WTC11 (cell line): ENCODE data around the gene ADORA1. TPM values are rescaled to one million over a fixed set of nuclear protein-coding genes. Genes with fewer than 3 reads are reported as not detected.

Experiments used
- ATAC-seq: fragments of 200-7000 bp; cut with Tn5 transposase; 2 replicates; pipeline ENCODE4 v1.10.0; 2021; ENCODE audit warnings: mild to moderate bottlenecking, moderate library complexity
- CTCF ChIA-PET: fragments of 300-600 bp; sonication (Branson Sonifier 250); formaldehyde crosslinking; loops from one replicate; lab custom pipeline; 2021; ENCODE audit warnings: antibody characterized with exemption; lab: Charles Lee
- POLR2A ChIA-PET: fragments of 350-600 bp; sonication (Branson Sonifier 250); formaldehyde crosslinking; loops from one replicate; lab custom pipeline; 2021; ENCODE audit warnings: antibody characterized with exemption; lab: Charles Lee
- DNase-seq: peaks from one replicate; pipeline ENCODE4 v3.0.0; 2021; ENCODE audit warnings: low spot score
- H3K27ac Mint-ChIP-seq: 2 replicates; pipeline ENCODE4 v1.8.0; 2021; ENCODE audit warnings: mixed read lengths
- H3K27me3 Mint-ChIP-seq: 2 replicates; pipeline ENCODE4 v1.8.0; 2021; ENCODE audit warnings: low read depth, mild to moderate bottlenecking, moderate library complexity, mixed read lengths
- H3K36me3 Mint-ChIP-seq: 2 replicates; pipeline ENCODE4 v1.8.0; 2021; ENCODE audit warnings: mixed read lengths
- H3K4me1 Mint-ChIP-seq: 2 replicates; pipeline ENCODE4 v1.8.0; 2022; ENCODE audit warnings: mixed read lengths
- H3K4me3 Mint-ChIP-seq: 2 replicates; pipeline ENCODE4 v1.8.0; 2021; ENCODE audit warnings: mild to moderate bottlenecking, moderate library complexity, mixed read lengths
- H3K9me3 Mint-ChIP-seq: 2 replicates; pipeline ENCODE4 v1.8.0; 2021; ENCODE audit warnings: mixed read lengths
- ARID4B ChIP-seq: sonication (generic); formaldehyde crosslinking; IDR thresholded peaks from 2 replicates; pipeline ENCODE4 v1.8.0; 2023; ENCODE audit warnings: missing genetic modification reagents, mild to moderate bottlenecking, borderline replicate concordance
- ATF3 ChIP-seq: sonication (generic); formaldehyde crosslinking; conservative IDR thresholded peaks from 2 replicates; pipeline ENCODE4 v1.8.1; 2022; ENCODE audit warnings: mild to moderate bottlenecking, missing genetic modification reagents
- ATF6 ChIP-seq: sonication (generic); formaldehyde crosslinking; IDR thresholded peaks from 2 replicates; pipeline ENCODE4 v1.8.1; 2023; ENCODE audit warnings: mild to moderate bottlenecking, missing genetic modification reagents
- E2F1 ChIP-seq: sonication (generic); formaldehyde crosslinking; IDR thresholded peaks from 2 replicates; pipeline ENCODE4 v1.8.0; 2022; ENCODE audit warnings: mild to moderate bottlenecking, missing genetic modification reagents
- GABPB1 ChIP-seq: sonication (generic); formaldehyde crosslinking; IDR thresholded peaks from 2 replicates; pipeline ENCODE4 v1.8.1; 2023; ENCODE audit warnings: mild to moderate bottlenecking, missing genetic modification reagents
- GRHL2 ChIP-seq: fragments of 250-450 bp; sonication (Bioruptor Pico); IDR thresholded peaks from 2 replicates; pipeline ENCODE4 v1.8.0; 2022; ENCODE audit warnings: mild to moderate bottlenecking, moderate library complexity; ENCODE audit not compliant: insufficient replicate concordance, severe bottlenecking
- GTF2I ChIP-seq: fragments of 250-450 bp; sonication (Bioruptor Pico); conservative IDR thresholded peaks from 2 replicates; pipeline ENCODE4 v1.4.0; 2021; ENCODE audit warnings: mild to moderate bottlenecking
- JUN ChIP-seq: sonication (generic); formaldehyde crosslinking; IDR thresholded peaks from 2 replicates; pipeline ENCODE4 v1.8.0; 2023; ENCODE audit warnings: mild to moderate bottlenecking, missing genetic modification reagents
- NR2C2 ChIP-seq: sonication (generic); formaldehyde crosslinking; IDR thresholded peaks from 2 replicates; pipeline ENCODE4 v1.8.0; 2022; ENCODE audit warnings: mild to moderate bottlenecking, missing genetic modification reagents
- SOX15 ChIP-seq: fragments of 250-450 bp; sonication (Bioruptor Pico); IDR thresholded peaks from 2 replicates; pipeline ENCODE4 v1.9.0; 2021; ENCODE audit warnings: mild to moderate bottlenecking
- USF1 ChIP-seq: sonication (generic); formaldehyde crosslinking; IDR thresholded peaks from 2 replicates; pipeline ENCODE4 v1.8.0; 2022; ENCODE audit warnings: mild to moderate bottlenecking, missing genetic modification reagents
- ZMAT4 ChIP-seq: fragments of 250-450 bp; sonication (Bioruptor Pico); IDR thresholded peaks from 2 replicates; pipeline ENCODE4 v1.9.0; 2021; ENCODE audit warnings: mild to moderate bottlenecking
- ZNF121 ChIP-seq: sonication (generic); formaldehyde crosslinking; IDR thresholded peaks from 2 replicates; pipeline ENCODE4 v1.8.0; 2023; ENCODE audit warnings: missing genetic modification reagents
- ZNF263 ChIP-seq: sonication (generic); formaldehyde crosslinking; IDR thresholded peaks from 2 replicates; pipeline ENCODE4 v1.8.1; 2022; ENCODE audit warnings: low read depth, mild to moderate bottlenecking, moderate library complexity, missing genetic modification reagents
- ZNF317 ChIP-seq: sonication (generic); formaldehyde crosslinking; IDR thresholded peaks from 2 replicates; pipeline ENCODE4 v1.8.1; 2023; ENCODE audit warnings: low read depth, mild to moderate bottlenecking, moderate library complexity, missing genetic modification reagents, borderline replicate concordance
- ZNF423 ChIP-seq: fragments of 250-450 bp; sonication (Bioruptor Pico); IDR thresholded peaks from 2 replicates; pipeline ENCODE4 v2.1.2; 2022; ENCODE audit warnings: mild to moderate bottlenecking, moderate library complexity
- total RNA-seq: library from RNA; stranded (reverse); gene quantifications from 3 replicates; pipeline ENCODE4 v1.2.3, GENCODE V29; 2021

Gene ADORA1
- total RNA-seq, 1 experiment from 2014 or later = 1.8 TPM

GRCh38 chr1:203081465-203082230 is 45.9 kb upstream of the ADORA1 start (continued):
- TF ChIP-seq ZNF263 (CRISPR knock-in tag) (no peak), ATF3 (CRISPR knock-in tag) (no peak), NR2C2 (no peak), JUN (CRISPR knock-in tag) (no peak)

GRCh38 chr1:203082231-203082505 is 45.4 kb upstream of the ADORA1 start:
- CTCF ChIA-PET = interaction anchor here (0.7 to 8.9 kb wide), 15 partner anchors 14 to 260 kb away, joined by 3 to 123 read pairs (median 5); partner anchors contain the start of gene ADORA1
- H3K27me3 Mint-ChIP-seq = no peaks in the 10 kb centered on the region; the same call in 1 of the 2 replicates

GRCh38 chr1:203082571-203083462 is 44.7 kb upstream of the ADORA1 start:
- ChIA-PET POLR2A (no interaction called here), CTCF (interaction anchor here (0.7 to 8.9 kb wide), 22 partner anchors 11 to 259 kb away, joined by 3 to 123 read pairs (median 5); partner anchors contain the start of genes ADORA1 and MYBPH)
- TF ChIP-seq E2F1 (CRISPR knock-in tag) (no peak), ZNF121 (0 out of 2 replicates have a peak, but pooled peaks have one; percentile 62), GTF2I (CRISPR knock-in tag) (no peak), SOX15 (CRISPR knock-in tag) (no peak), ARID4B (no peak), ATF6 (CRISPR knock-in tag) (no peak)
- DNase-seq = no peak
- H3K4me1 Mint-ChIP-seq = peaks cover 34% of the 10 kb centered on the region
- ATAC-seq = no peak; the same call in 1 of the 2 replicates
- no peak overlapping the region for H3K4me3 Mint-ChIP-seq
- no peaks in the 10 kb centered on the region; the same call in 1 of the 2 replicates for H3K27me3 Mint-ChIP-seq
- H3K27ac Mint-ChIP-seq = peak overlapping the region; percentile 28; the same call in 1 of the 2 replicates
- no peaks in the 10 kb centered on the region for H3K36me3 Mint-ChIP-seq
- H3K9me3 Mint-ChIP-seq = no peaks in the 10 kb centered on the region

More at GRCh38 chr1:203082231-203082505, 45.4 kb upstream of the ADORA1 start:
- ATAC-seq (no peak), DNase-seq (no peak)
- no peak overlapping the region for H3K4me3 Mint-ChIP-seq
- TF ChIP-seq GABPB1 (CRISPR knock-in tag) (no peak), ZNF317 (CRISPR knock-in tag) (no peak), ZNF423 (CRISPR knock-in tag) (no peak), ZMAT4 (CRISPR knock-in tag) (no peak), GRHL2 (CRISPR knock-in tag) (no peak), USF1 (CRISPR knock-in tag) (no peak)
- no peaks in the 10 kb centered on the region for H3K36me3 Mint-ChIP-seq
- POLR2A ChIA-PET = no interaction called here
- peak overlapping the region; percentile 28; the same call in 1 of the 2 replicates for H3K27ac Mint-ChIP-seq
- H3K9me3 Mint-ChIP-seq = no peaks in the 10 kb centered on the region
- peaks cover 30% of the 10 kb centered on the region for H3K4me1 Mint-ChIP-seq
